CD4-positive, alpha-beta T cell treated with Interleukin-17A for 4 hours (primary cell): ENCODE measurements around the gene CENPL.
"Not testable (repeated sequence)": the region's sequence is repeated elsewhere in the genome, so short reads cannot be mapped to it uniquely, and the experiment has no call there.

Source experiments
- DNase-seq: peaks from one replicate; pipeline ENCODE4 v3.0.0-alpha.2; 2020; ENCODE audit warnings: mixed read lengths

The CENPL gene

DNA sequence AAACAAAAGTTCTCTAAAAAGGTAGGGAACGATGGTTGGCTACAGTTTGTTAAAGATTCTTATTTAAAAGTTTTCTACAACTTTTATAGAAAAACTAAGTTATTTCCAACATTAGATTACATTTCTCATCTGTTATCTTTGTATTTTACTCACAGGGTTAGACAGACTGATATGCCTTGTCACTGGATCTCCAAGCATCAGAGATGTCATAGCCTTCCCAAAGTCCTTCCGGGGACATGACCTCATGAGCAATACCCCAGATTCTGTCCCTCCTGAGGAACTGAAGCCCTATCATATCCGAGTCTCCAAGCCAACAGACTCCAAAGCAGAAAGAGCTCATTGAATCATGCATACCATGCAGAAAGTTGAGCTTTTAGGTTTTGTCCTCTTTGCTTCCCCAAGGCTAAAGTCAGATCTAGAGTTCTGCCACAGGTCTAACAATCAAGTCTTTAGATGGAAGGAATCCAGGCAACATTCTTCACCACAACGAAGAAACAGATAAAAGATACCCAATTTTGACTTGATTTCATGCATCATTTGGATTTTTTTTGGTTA lies 32.8 kb upstream of the CENPL start:
- no peak for DNase-seq

DNA sequence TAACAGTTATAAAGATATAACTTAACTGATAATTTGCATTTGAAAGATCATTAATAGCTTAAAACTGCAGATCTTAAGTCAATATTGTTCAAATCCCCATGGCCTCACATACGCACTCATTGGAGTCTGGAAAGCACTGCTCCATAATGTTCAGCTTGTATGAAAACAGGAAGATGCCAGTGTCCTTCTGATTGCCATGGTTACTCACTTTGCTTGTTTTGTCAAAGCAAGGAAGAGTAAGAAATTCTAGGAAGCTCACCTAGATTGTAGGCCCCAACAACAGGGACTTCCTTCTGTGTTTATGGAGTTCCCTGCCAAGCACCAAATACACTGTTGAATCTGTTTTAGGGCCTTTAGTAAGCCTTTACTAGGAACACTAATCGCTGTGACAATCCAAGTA lies 32.2 kb upstream of the CENPL start:
- no peak for DNase-seq

DNA sequence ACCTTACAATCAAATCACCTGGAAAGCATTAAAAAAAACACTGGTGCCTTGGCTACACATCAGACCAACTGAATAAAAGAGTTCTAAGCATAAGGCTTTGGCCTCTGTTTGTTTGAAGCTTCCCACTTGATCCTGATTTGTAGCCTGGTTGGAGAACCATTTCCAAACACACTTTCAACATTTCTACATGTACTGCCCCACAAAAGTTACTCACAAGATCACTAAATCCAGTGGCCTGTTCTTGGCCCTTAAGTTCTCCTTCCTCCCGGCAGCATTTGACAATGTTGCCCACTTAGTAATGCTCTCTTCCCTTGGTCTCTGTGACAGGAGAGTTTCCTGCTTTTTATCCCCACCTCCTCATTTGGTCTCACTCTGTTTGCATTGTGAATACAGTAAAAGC lies 31.3 kb upstream of the CENPL start:
- no peak for DNase-seq

DNA sequence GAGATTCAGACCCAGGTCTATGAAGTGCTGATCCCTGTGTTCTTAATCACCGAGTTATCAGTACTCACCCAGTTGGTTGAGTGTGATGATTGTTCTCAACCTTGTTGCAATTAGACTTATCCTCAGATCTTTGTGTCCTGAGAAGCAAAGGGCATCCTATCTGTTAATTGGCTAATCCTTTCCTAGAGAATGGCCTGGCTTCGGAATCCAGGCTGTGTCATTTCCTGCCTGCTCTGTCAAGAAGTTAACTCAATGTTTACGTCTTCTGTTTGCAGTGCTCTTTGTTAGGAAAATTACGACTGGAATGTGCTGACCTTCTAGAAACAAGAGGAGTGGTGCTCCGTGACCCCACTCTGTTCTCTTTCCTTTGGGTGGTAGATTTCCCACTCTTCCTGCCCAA lies 28.4 kb upstream of the CENPL start:
- no peak for DNase-seq

DNA sequence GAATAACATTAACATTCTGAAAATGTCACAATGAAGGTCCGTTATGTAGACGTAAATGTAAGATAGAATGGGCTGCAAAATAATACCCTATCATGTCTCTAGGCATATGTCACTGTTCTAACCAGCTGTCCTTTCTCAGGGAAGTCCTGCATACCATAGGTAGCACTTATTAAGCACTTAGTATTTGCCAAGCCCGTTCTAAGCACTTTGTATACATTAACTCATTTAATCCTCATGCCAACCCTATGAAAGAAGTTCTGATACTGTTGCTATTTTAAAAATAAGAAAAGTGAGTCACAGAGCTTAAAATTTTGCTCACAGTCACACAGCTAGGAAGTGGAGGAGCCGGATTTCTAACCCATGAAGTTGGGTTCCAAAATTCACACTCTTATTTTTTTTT lies 27.4 kb upstream of the CENPL start:
- no peak for DNase-seq

DNA sequence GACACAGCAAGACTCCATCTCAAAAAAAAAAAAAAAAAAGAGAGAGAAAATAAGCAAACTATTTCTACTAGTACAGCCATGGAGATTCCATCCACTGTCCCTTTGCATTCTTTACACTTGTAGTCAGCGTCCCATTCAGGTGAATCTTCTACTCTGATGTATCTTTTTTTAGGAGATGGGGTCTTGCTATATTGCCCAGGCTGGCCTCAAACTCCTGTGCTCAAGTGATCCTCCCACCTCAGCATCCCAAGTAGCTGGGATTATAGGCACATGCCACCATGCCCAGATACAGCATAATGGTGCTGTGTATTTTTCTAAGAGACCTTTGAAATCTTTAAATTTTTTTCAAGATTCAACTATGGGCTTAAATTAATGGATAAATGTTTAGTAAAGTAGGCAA lies 8.1 kb upstream of the CENPL start:
- no peak for DNase-seq

DNA sequence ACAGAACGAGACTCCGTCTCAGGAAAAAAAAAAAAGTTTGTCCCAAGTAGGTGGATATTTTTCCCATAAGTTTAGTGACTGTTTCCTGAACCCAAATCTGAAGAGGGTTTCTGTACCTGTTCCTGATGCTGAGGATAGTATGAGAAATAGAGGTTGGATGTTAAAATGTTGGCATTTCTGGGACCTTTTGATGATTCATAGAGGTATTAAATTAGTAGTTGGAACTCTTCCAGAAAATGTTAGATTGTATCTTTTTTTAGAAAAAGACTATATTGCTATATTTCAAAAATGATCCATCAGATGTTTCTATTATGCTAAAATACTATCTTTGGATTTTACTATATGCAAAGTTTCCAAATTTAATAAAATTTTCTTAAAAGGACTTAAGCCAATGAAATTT lies 2.9 kb upstream of the CENPL start:
- no peak for DNase-seq

DNA sequence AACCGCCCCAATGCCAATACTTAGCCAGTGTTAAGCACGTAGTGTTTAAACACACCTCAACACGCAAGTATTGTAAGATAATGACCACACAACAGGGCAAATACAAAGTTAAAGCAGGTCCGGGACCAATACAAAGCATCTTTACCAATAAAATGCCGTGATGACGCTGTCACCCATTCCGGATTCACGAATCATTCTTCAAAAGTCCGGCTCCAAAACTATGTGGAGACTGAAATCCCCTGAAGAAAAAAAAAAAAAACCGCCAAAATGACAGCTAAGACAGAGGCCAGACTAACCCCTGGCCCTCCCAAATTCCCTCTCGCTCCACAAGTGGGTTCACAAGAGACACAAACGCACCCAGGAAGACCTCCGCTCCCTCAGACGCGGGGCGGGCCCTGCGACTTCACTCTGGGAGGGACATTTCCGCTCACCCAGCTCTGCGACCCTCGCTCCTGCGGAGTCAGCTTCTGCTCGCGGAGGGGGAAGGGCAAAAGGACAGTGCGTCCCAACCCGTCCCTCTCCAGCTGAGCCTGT lies 835 bp downstream of the CENPL start:
- DNase-seq = no peak

DNA sequence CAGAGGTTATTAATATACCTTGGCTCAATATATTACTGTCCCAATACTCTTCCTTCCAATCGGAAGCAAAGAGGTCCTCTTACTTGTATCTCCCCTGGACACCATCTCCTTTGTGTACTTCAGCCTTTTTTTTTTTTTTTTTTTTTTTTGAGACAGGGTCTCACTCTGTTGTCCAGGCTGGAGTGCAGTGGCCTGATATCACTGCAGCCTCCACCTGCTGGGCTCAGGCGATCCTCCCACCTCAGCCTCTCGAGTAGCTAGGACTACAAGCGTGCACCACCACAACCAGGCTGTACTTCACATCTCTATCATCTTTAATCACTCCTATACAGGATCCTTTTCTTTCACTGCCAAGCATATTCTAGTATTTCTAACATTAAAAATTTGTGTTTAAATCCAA lies 3.0 kb downstream of the CENPL start:
- no peak for DNase-seq

DNA sequence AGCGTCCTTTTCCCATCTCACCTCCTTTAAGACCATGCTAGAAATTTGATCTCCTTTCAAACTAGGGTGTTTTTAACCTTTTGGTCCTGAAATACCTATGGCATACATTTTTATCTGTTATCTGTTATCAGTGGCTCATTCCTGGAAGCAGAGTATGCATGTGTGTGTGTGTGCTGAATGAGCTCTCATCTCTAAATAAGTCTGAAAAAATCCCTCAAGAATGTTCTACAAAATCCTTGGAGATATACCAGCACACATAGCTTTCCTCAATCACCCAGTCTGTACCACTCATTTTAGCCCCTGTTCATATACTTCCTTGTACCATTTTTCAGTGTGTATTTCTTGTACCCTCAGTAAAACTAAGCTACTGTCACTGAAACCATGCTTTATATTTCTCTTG lies 6.2 kb downstream of the CENPL start:
- DNase-seq = no peak

DNA sequence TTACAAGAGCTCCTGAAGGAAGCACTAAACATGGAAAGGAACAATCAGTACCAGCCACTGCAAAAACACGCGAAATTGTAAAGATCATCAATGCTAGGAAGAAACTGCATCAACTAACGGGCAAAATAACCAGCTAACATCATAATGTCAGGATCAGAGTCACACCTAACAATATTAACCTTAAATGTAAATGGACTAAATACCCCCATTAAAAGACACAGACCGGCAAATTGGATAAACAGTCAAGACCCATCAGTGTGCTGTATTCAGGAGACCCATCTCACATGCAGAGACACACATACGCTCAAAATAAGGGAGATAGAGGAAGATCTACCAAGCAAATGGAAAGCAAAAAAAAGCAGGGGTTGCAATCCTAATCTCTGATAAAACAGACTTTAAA lies 11.0 kb downstream of the CENPL start:
- DNase-seq = not testable (repeated sequence)

DNA sequence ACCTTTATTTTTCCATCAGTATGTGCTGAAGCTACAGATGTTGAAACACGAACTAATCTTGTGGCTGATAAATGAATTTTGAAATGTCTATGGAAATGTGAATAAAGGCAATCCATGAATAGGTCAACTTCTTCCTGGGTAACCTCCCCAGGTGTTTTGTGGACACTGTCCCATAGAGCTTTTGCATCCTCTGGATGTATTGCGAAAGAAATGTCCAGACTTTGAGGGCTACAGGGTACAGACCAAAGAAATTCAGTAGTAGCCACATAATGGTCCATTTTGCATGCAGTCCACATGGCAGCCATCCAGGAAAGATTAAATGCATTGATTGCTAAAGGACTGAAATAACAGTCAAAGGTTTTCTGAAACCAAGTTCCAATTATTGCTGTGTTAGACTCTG lies 21.7 kb downstream of the CENPL start:
- no peak for DNase-seq

DNA sequence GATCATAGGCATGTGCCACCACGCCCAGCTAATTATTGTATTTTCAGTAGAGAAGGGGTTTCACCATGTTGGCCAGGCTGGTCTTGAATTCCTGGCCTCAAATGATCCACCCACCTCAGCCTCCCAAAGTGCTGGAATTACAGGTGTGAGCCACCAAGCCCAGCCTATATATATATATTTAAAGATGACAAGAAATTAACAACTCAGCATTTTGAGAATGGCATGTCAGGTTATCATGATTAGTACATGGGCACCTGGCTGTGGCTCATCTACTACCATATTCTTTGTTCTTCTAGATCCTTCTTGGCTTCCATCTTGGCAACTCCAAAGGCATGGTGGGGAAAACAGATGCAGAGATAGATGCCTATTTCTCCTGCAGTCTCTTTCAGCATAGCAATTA lies 24.7 kb downstream of the CENPL start:
- DNase-seq = not testable (repeated sequence)

DNA sequence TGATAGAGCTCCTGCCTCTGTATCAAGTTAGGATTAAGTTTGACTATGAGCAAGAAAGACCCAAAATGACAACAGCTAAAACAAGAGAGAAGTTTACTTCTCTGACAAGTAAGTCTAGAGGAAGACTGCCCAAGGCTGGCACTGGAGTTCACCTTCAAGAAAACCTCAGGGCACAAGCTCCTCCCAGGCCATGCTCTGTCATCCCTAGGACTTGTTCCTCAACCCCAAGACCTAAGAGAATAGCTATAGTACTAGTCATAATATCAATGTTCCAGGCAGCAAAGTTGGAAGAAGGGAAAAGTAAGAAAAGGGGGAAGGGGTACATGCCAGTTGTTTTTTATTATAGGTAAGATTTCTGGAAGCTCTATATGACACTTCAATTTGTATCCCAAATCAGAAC lies 26.6 kb downstream of the CENPL start:
- DNase-seq = no peak

DNA sequence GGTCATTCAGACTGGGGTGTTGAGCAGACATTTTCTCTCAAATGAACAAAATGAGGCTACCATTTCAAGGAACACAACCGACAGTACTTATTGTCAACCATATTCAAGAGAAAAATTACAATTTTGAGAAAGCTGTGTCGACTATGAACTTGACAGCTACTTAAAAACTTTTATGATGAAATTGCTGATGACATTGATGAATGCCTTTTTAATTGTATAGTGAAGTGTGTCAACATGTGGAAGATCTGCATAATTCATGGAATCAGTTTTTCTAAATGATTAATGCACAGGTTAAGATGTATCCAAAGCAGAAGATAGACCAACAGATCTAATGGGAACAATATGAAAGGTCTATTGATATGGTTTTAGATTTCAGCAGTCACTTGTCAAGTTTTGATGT lies 34.8 kb downstream of the CENPL start:
- no peak for DNase-seq

DNA sequence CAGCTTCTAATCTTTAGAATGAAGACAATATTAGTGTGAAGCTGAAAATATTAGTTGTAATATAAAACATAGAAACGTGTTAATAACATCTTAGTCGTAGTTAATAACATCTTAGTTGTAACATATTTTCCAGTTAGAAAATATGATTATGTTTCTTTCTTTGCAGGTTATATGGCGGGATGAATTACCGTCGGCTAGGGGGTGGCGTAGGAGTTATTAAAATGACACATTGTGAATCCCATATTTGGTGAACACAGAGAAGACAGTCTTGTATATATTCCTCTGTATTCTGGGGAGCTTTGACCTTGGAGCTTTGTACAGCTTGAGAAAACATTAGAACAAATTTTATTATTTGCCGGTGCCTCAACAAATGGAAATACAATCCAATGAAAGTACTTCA lies 39.7 kb downstream of the CENPL start:
- DNase-seq = no peak

DNA sequence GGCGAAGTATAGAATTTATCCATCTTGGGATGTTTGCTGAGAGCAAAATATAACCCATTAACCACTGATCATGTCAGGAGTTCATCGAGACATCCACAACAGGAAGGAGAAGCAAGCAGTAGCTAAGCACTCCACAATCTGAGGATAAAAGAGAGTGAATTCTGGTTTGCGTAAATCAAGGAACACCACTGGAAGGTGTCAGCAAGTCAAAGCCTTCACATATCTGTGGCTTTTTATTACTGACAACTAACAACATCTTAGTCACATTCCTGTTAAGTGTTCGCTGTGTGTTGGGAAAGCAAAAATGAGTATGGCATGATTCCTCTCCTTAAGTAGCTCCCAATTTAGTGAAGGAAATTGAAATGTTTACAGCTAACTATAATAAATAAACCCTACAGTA lies 44.7 kb downstream of the CENPL start:
- DNase-seq = no peak

DNA sequence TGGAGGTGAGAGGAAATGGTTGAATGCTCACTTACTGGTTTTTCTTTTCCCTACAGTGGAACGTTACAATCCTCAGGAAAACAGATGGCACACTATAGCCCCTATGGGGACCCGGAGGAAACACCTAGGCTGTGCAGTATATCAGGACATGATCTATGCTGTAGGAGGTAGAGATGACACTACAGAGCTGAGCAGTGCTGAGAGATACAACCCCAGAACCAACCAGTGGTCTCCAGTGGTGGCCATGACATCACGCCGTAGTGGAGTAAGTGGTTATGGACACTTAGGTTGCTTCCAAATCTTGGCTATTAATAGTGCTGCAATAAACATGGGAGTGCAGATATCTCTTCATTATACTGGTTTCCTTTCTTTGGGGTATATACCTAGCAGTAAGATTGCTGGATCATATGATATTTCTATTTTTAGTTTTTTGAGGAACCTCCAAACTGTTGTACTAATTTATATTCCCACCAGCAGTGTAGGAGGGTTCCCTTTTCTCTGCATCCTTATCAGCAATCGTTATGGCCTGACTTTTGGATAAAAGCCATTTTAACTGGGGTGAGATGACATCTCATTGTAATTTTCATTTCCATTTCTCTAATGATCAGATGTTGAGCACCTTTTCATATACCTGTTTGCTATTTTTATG lies 49.0 kb downstream of the CENPL start:
- no peak for DNase-seq

DNA sequence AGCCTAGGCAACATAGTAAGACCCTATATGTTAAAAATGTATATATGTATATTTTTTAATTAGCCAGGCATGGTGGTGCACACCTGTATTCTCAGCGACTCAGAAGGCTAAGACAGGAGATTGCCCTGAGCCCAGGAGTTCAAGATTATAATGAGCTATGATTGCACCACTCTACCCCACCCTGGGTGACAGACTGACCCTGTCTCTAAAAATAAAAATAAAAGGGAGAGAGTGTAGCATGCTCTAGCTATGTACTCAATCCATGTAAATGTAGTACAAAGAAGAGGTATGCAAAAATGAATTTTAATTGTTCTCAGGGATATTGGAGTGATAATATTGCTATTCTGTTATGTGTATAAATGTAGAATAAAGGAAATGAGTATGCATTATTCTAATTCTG lies 53.1 kb downstream of the CENPL start:
- DNase-seq = no peak

DNA sequence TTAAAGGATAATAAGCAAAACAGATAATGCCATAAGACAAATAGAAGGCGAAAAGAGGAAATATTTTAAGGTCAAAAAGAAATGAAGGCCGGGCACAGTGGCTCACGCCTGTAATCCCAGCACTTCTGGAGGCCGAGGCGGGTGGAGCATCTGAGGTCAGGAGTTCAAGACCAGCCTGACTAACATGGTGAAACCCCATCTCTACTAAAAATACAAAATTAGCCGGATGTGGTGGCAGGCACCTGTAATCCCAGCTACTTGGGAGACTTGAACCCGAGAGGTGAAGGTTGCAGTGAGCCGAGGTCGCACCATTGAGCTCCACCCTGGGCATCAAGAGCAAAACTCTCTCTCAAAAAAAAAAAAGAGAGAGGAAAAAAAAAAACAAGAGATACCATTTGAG lies 54.4 kb downstream of the CENPL start:
- DNase-seq = not testable (repeated sequence)

DNA sequence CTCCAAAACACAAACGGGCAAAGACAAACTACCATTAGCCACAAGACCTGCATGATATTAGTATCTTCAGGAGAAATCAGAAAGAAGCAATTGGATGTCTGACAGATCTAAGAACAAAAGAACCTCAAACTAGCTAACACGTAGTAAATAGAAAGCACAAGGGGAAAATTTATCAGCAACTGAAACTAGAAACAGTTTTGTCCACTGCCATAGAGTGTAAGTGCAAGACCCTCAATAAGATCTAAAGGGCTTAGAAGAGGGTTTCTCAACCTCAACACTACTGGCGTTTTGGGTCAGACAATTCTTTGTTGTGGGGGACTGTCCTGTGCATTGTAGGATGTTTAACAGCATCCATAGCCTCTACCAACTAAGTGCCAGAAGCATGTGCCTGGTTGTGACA lies 55.9 kb downstream of the CENPL start:
- no peak for DNase-seq

DNA sequence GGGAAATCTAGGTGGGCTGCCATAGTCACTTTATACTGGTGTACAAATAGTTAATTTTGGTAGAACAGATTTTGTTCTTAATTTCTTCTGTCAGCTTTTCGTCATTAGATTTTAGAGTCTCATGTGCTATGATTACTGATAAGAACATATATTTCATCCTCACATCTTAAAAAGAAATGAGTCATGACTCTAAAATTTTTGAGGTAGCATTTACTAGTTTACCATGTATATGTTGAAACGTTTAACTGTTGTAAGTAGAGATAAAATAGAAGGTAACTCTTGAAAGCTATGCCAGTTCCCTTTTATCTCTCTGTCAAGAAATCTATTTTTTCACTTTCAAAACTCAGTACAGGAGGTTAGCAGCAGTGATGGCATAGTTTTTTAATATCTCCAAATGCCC lies 56.5 kb downstream of the CENPL start:
- DNase-seq = no peak

DNA sequence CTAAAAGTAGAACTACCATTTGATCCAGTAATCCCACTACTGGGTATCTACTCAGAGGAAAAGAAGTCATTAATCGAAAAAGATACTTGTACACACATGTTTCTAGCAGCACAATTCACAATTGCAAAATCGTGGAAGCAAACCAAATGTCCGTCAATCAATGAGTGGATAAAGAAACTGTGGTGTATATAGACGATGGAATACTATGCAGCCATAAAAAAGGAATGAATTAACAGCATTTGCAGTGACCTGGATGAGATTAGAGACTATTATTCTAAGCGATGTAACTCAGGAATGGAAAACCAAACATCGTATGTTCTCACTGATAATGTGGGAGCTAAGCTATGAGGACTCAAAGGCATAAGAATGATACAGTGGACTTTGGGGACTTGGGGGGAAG lies 60.4 kb downstream of the CENPL start:
- DNase-seq = not testable (repeated sequence)

DNA sequence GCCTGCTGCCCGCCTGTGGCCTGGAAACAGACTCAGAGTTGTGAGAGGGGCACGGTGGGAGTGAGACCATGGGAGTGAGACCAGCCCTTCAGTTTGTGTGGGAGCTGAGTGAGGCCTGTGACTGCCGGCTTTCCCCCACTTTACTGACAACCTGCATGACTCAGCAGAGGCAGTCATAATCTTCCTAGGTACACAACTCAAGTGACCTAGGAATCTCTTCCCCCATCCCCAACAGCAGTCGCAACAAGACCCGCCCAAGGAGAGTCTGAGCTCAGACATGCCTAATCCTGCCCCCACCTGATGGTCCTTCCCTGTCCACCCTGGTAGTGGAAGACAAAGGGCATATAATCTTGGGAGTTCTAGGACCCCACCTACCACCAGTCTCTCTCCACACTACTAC lies 65.7 kb downstream of the CENPL start:
- no peak for DNase-seq

DNA sequence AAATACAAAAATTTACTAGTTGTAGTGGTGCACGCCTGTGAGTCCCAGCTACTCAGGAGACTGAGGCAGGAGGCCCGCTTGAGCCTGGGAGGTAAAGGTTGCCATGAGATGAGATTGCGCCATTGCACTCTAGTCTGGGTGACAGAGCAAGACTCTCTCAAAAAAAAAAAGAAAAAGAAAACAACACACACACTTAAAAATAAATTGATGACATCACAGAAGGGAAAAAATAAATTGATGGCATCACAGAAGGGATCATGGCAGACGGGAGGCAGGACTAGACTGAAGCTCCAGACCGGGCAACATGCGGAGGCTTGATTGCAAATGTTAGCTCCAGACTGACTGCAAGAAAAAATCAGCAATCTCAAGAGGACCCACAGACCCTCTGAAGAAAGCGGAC lies 66.6 kb downstream of the CENPL start:
- no peak for DNase-seq
